HepG2 (cell line): ENCODE results near the gene ARHGDIA. TPM values are rescaled to one million over a fixed set of nuclear protein-coding genes. Genes with fewer than 3 reads are reported as not detected.

Experiments
- ATAD3A ChIP-seq: sonication (generic); formaldehyde crosslinking; IDR thresholded peaks from 2 replicates; pipeline ENCODE4 v1.4.0; 2020; ENCODE audit warnings: missing genetic modification reagents
- BRCA1 ChIP-seq: sonication (generic); formaldehyde crosslinking; IDR thresholded peaks from 2 replicates; pipeline ENCODE4 v1.4.0; 2020; ENCODE audit warnings: missing genetic modification reagents
- CBX5 ChIP-seq: sonication (generic); formaldehyde crosslinking; IDR thresholded peaks from 2 replicates; pipeline ENCODE4 v1.4.0; 2020; ENCODE audit warnings: missing genetic modification reagents, borderline replicate concordance
- EED ChIP-seq: sonication (generic); formaldehyde crosslinking; IDR thresholded peaks from 2 replicates; pipeline ENCODE4 v1.5.0; 2020; ENCODE audit warnings: mild to moderate bottlenecking, missing genetic modification reagents
- FOSL1 ChIP-seq: sonication (generic); formaldehyde crosslinking; IDR thresholded peaks from 2 replicates; pipeline ENCODE4 v1.9.0; 2021; ENCODE audit warnings: missing genetic modification reagents, borderline replicate concordance
- GATAD1 ChIP-seq: IDR thresholded peaks from 2 replicates; pipeline ENCODE4 v1.6.1; 2016; ENCODE audit warnings: missing genetic modification reagents, missing compliant biosample characterization
- GTF2F1 ChIP-seq: fragments of 150-350 bp; IDR thresholded peaks from 2 replicates; pipeline ENCODE4 v1.6.1; 2014; ENCODE audit warnings: low read length
- HNRNPLL ChIP-seq: fragments of 200-400 bp; formaldehyde crosslinking; IDR thresholded peaks from 2 replicates; pipeline ENCODE4 v1.6.1; 2017; ENCODE audit warnings: mild to moderate bottlenecking, low read depth, low read length; ENCODE audit not compliant: poor library complexity, severe bottlenecking
- LBX2 ChIP-seq: sonication (generic); formaldehyde crosslinking; IDR thresholded peaks from 2 replicates; pipeline ENCODE4 v1.5.0; 2020; ENCODE audit warnings: missing genetic modification reagents, mild to moderate bottlenecking, borderline replicate concordance
- MED13 ChIP-seq: sonication (generic); formaldehyde crosslinking; IDR thresholded peaks from 2 replicates; pipeline ENCODE4 v1.5.0; 2020; ENCODE audit warnings: missing genetic modification reagents
- MEF2D ChIP-seq: sonication (generic); formaldehyde crosslinking; IDR thresholded peaks from 2 replicates; pipeline ENCODE4 v1.5.1; 2020; ENCODE audit warnings: mild to moderate bottlenecking, missing genetic modification reagents
- MYC ChIP-seq: sonication (generic); formaldehyde crosslinking; IDR thresholded peaks from 2 replicates; pipeline ENCODE4 v1.9.0; 2021; ENCODE audit warnings: missing genetic modification reagents, borderline replicate concordance
- NFKB2 ChIP-seq: sonication (generic); formaldehyde crosslinking; IDR thresholded peaks from 2 replicates; pipeline ENCODE4 v1.4.0; 2020; ENCODE audit warnings: missing genetic modification reagents, borderline replicate concordance
- NR2C2 ChIP-seq: sonication (generic); formaldehyde crosslinking; IDR thresholded peaks from 2 replicates; pipeline ENCODE4 v1.4.0; 2020; ENCODE audit warnings: missing genetic modification reagents, mild to moderate bottlenecking, moderate library complexity, borderline replicate concordance
- PAWR ChIP-seq: sonication (generic); formaldehyde crosslinking; IDR thresholded peaks from 2 replicates; pipeline ENCODE4 v1.4.0; 2020; ENCODE audit warnings: missing genetic modification reagents, mild to moderate bottlenecking, borderline replicate concordance
- RELA ChIP-seq: sonication (generic); formaldehyde crosslinking; IDR thresholded peaks from 2 replicates; pipeline ENCODE4 v1.4.0; 2020; ENCODE audit warnings: missing genetic modification reagents
- SP5 ChIP-seq: IDR thresholded peaks from 2 replicates; pipeline ENCODE4 v1.6.1; 2016; ENCODE audit warnings: low read depth, borderline replicate concordance
- TMF1 ChIP-seq: sonication (generic); formaldehyde crosslinking; IDR thresholded peaks from 2 replicates; pipeline ENCODE4 v1.8.1; 2022; ENCODE audit warnings: low read depth, missing genetic modification reagents
- ZC3H13 ChIP-seq: sonication (generic); formaldehyde crosslinking; IDR thresholded peaks from 2 replicates; pipeline ENCODE4 v1.8.1; 2023; ENCODE audit warnings: mild to moderate bottlenecking, missing genetic modification reagents, moderate library complexity
- ZNF136 ChIP-seq: sonication (generic); formaldehyde crosslinking; IDR thresholded peaks from 2 replicates; pipeline ENCODE4 v1.8.1; 2022; ENCODE audit warnings: low read depth, mild to moderate bottlenecking, moderate library complexity, missing genetic modification reagents
- ZNF333 ChIP-seq: sonication (generic); formaldehyde crosslinking; IDR thresholded peaks from 2 replicates; pipeline ENCODE4 v1.4.0; 2020; ENCODE audit warnings: mild to moderate bottlenecking, missing genetic modification reagents, borderline replicate concordance
- ZNF441 ChIP-seq: sonication (generic); formaldehyde crosslinking; IDR thresholded peaks from 2 replicates; pipeline ENCODE4 v1.7.0; 2021; ENCODE audit warnings: missing genetic modification reagents, borderline replicate concordance
- ZNF713 ChIP-seq: sonication (generic); formaldehyde crosslinking; IDR thresholded peaks from 2 replicates; pipeline ENCODE4 v1.4.0; 2020; ENCODE audit warnings: mild to moderate bottlenecking, missing genetic modification reagents
- polyA plus RNA-seq, 8 experiments: library from polyadenylated mRNA; depleted of rRNA in 3 of 8; stranded (reverse) in 7 of 8; unstranded in 1 of 8; fragments of >200 nt; fragmentation: Illumina TruSeq in 4 of 8; extraction: Trizol in 4 of 8; gene quantifications; 2 replicates each; pipeline versions ENCODE4 v1.2.1 to v1.2.3, GENCODE V29; 2011 to 2016; ENCODE audit warnings: low read depth in 4 of 8, missing spikeins in 1 of 8, mixed read lengths in 1 of 8; ENCODE audit not compliant: insufficient read depth in 1 of 8
- total RNA-seq, 5 experiments: library from RNA; depleted of rRNA; stranded (reverse); fragments of >200 nt; fragmentation: Illumina TruSeq; extraction: Trizol; gene quantifications; 2 replicates each; pipeline ENCODE4 v1.2.3, GENCODE V29; 2016; ENCODE audit warnings: low read depth in 1 of 5
- TF ChIP-seq, protein P1 (sequence below): sonication (generic); formaldehyde crosslinking; IDR thresholded peaks from 2 replicates; pipeline ENCODE4 v1.4.0; 2020; ENCODE audit warnings: mild to moderate bottlenecking, missing genetic modification reagents
- TF ChIP-seq, protein P2 (sequence below): sonication (generic); formaldehyde crosslinking; IDR thresholded peaks from 2 replicates; pipeline ENCODE4 v1.4.0; 2020; ENCODE audit warnings: mild to moderate bottlenecking, missing genetic modification reagents

ARHGDIA gene
- total and polyA plus RNA-seq, 2 of the 13 experiments (the other 11 are each of a cell fraction or from before 2014, with no cell fraction given) = 40.0 to 64.0 TPM

DNA sequence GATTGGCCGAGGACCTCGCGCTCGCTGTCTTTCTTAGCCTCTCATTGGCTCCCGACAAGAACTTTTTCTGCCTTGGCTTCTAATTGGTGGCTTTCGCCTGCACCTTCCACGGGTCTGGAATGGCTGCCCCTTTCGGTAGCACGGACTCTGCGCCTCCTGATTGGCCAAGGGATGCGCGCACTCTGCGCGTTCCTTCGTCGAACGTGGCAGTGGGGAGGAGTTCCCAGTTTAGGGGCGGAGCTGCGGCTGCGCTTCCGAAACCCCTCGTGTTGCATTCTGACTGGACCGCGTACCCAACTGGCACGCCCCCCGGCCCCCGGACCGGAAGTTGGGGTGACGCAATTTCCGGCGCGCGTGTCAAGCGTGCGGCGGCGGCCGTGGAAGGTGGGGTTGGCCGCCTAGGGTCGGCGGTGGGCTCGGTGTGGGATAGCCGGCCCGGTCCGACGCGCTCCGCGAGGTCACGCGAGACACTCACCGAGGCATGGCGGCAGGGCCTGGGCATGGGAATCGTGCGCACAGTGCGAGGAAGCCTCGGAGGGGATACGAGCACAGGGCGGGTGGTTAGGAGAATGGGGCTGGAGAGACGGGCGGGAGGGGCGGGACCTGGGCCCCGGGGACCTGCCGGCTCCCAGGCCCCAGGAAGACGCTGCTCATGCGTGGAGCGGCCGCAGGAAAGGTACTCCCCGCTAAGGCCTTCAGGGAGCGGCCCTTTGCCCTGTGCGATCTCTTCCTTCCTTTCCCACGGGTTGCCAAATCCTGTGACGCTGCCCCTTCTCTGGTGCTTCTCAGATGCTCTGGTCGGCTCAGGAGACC is 10.2 kb downstream of the ARHGDIA start (continued):
- TF ChIP-seq, protein P1, sequence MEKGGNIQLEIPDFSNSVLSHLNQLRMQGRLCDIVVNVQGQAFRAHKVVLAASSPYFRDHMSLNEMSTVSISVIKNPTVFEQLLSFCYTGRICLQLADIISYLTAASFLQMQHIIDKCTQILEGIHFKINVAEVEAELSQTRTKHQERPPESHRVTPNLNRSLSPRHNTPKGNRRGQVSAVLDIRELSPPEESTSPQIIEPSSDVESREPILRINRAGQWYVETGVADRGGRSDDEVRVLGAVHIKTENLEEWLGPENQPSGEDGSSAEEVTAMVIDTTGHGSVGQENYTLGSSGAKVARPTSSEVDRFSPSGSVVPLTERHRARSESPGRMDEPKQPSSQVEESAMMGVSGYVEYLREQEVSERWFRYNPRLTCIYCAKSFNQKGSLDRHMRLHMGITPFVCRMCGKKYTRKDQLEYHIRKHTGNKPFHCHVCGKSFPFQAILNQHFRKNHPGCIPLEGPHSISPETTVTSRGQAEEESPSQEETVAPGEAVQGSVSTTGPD (CRISPR knock-in tag) = no peak
- TF ChIP-seq ZNF136 (no peak; the same call in 1 of the 2 replicates), MYC (CRISPR knock-in tag) (peak; percentile 99), EED (CRISPR knock-in tag) (peak; percentile 80; the same call in 1 of the 2 replicates), ZNF333 (CRISPR knock-in tag) (peak; percentile 92; the same call in 1 of the 2 replicates), NFKB2 (CRISPR knock-in tag) (peak; percentile 98; the same call in 1 of the 2 replicates), NR2C2 (CRISPR knock-in tag) (peak; percentile 92), CBX5 (CRISPR knock-in tag) (peak; percentile 86; the same call in 1 of the 2 replicates), ZNF713 (peak; percentile 64; the same call in 1 of the 2 replicates), SP5 (CRISPR knock-in tag) (peak; percentile 91), HNRNPLL (peak; percentile 89), MEF2D (CRISPR knock-in tag) (peak; percentile 68; the same call in 1 of the 2 replicates), GATAD1 (CRISPR knock-in tag) (peak; percentile 96), MED13 (CRISPR knock-in tag) (peak; percentile 82; the same call in 1 of the 2 replicates), ATAD3A (no peak), ZNF441 (CRISPR knock-in tag) (peak; percentile 33; the same call in 1 of the 2 replicates), GTF2F1 (no peak), PAWR (CRISPR knock-in tag) (no peak), LBX2 (CRISPR knock-in tag) (0 out of 2 replicates have a peak, but pooled peaks have one; percentile 5), ZC3H13 (CRISPR knock-in tag) (peak; percentile 96), FOSL1 (CRISPR knock-in tag) (no peak), BRCA1 (CRISPR knock-in tag) (peak; percentile 86; the same call in 1 of the 2 replicates), TMF1 (CRISPR knock-in tag) (peak; percentile 2; the same call in 1 of the 2 replicates), RELA (CRISPR knock-in tag) (peak; percentile 47; the same call in 1 of the 2 replicates)
- TF ChIP-seq, protein P2, sequence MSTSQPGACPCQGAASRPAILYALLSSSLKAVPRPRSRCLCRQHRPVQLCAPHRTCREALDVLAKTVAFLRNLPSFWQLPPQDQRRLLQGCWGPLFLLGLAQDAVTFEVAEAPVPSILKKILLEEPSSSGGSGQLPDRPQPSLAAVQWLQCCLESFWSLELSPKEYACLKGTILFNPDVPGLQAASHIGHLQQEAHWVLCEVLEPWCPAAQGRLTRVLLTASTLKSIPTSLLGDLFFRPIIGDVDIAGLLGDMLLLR (CRISPR knock-in tag) = peak; percentile 95
